Endometrial microvascular endothelial cells (primary cell): ENCODE data around the gene CORO2B. TPM values are rescaled to one million over a fixed set of nuclear protein-coding genes. Genes with fewer than 3 reads are reported as not detected.

Experiments
- in situ Hi-C: cut with HindIII; loops from 2 replicates; pipeline ENCODE4 v1.10.0; 2017; ENCODE audit warnings: low sequenced_read_pairs, low pct_unique_long_range_greater_than_20kb; ENCODE audit errors: inconsistent ontology term
- total RNA-seq: library from RNA; depleted of rRNA; stranded (reverse); fragments of >200 nt; gene quantifications from one replicate; pipeline ENCODE4 v1.2.3, GENCODE V29; 2015; ENCODE audit errors: inconsistent ontology term

CORO2B gene
- total RNA-seq, 1 donor from 2014 or later = 4.0 TPM

DNA sequence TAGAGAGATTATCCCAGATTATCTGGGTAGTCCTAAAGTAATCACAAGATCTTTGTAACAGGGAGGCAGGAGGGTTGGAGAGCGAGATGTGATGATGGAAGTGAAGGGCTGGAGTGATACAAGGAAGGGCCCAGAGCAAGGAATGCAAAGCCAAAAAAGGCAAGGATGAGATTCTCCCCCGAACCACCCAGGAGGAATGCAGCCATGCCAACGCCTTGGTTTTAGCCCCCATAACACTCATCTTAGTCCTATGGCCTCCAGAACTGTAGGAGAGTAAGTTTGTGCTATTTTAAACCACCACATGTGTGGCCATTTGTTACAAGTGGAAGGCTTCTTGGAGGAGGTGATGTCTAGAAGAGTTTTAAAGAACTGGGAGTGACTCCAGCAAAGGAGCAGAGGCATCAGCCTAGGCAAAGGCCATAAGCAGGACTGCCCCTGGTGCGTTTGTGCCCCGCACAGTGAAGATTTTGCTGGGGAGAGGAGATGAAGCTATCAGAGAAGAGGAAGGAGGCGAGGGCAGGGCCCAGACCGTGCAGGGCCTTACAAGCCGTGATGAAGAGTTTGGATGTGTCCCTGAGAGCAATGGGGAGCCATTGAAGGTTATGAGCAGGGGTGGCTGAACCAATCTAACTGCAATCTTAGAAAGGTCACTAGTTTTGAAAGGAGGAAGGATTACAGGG, 25.3 kb upstream of the CORO2B start:
- in situ Hi-C loops = no loop called here

DNA sequence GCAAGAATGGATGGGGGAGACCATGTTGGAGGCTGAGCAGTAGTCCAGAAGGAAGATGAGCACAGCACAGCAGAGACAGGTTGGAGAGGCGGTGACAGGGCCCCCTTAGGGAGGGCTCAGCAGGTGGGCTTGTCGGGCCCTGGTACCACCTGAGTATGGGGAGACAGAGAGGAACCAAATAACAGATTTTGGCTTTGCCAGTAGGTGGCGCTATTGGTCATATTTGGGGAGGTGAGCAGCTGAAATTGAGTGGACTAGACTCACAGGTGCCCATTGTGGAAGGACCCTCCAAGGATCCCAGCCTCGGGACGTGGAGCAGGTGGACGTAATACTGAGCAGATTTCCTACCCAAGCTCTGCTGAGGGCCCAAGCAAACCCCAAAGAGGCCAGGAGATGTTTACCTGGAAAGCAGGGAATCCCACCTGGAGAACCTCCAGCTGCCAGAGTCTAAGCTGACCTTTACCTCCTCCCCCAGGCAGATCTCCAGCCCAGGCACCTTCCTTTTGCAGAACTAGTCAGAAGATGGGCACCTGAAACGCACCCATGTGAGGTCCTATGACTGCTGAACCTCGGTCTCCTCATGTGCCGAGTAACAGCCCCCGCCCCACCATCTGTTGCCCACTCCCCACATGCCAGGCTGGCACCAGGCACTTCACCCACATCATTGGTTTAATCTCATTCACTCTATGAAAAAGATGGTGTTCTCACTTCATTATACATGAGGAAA, 24.6 kb upstream of the CORO2B start:
- in situ Hi-C loops = no loop called here

DNA sequence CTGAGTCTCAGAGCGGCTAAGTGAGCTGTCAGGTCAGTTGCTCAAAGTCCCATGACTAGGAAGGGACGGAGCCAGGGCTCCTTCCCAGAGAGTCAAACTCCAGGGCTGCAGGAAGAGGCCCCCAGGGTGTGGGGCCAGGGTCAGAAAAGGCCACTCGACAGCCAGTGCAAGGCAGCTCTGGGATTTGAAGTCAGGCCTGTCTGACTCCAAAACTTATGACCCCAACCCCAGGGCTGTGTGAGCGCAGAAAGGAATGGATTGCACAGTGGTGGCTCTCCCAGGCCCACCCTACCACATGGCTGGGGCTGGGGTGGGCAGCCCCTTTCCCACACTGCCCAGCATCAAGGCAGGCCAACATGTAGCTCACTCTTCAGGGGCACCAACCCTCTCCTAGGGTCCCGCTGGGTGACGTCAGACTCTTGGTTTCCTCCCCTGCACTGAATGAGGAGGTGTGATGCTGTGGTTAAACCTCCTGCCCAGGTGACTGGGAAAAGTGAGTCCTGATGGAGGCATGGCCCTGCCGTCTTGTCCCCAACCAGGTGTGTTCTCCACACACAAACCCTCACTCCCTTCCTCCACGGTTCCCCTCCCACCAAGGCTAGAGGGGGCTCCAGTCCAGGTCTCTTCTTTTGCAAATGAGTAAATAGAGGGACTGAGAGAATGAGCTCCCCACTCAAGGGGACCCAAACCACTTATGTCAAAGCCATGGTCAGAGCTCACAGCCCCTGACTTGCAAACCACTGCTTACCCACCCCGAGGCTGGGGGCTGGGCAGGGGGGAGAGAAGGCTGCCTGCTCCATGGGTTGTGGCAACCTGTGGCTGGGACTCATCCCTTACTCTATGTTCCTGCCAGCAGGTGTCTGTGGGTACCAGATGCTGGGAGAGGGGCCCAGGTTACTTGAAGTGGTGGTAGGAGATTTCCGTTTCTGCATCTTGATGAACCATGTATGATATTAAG, 23.8 kb upstream of the CORO2B start:
- in situ Hi-C loops = no loop called here

DNA sequence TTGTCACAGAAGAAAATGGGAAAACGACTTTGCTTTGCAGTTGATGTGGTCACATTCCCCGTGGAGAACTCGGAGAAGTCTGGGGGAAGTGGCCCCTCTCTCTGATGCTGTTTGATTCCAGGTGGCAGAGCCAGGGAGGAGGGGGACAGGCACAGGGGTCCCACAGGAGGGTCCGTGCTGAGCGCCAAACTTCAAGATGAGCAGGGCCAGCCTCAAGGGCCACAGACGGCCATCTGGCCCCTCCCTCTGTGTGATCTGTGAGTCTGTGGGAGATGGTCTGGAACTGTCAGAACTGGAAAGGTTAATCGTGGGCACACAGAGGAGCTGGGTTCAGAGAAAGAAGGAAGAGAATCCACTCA, 23.1 kb upstream of the CORO2B start:
- in situ Hi-C loops = no loop called here

DNA sequence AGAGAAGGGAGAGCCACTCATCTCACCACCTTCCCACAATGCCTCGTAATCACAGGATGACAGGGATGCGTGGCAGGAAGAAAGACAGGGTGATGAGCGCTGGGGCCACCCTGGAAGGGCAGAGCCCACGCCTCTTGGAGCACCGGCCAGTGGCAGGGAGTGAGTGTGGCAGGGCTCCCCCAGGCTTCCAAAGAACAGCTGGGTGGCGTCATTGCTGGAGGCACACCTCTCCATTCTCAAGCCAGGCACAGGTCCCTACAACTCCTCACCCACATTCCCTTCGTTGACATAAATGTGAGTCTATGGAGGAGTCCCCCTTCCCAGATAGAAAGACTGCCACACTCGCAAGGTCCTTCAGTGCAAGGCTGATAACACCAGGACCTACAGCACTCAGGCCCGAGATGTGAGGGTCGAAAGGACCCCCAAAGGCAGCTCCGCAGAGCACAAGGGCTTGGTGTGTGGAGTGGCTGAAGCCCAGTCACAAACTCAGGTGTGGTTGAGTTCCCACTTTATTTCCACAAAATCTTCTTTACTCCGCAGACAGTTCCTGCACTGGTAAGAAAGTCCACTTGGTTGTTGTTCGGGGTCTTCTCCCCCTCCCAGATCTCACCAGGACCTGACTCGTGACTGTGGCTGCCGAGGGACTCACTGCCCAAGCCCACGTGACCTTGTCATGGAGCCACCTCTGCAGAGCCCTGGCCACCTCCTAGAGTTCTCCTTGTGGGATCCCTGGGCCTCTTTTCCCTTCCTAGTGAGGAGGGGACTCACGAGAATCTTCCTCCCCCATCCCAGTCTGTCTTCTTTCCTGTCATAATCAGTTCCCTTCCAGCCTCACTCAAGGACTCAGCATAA, 22.4 kb upstream of the CORO2B start:
- in situ Hi-C loops = no loop called here

DNA sequence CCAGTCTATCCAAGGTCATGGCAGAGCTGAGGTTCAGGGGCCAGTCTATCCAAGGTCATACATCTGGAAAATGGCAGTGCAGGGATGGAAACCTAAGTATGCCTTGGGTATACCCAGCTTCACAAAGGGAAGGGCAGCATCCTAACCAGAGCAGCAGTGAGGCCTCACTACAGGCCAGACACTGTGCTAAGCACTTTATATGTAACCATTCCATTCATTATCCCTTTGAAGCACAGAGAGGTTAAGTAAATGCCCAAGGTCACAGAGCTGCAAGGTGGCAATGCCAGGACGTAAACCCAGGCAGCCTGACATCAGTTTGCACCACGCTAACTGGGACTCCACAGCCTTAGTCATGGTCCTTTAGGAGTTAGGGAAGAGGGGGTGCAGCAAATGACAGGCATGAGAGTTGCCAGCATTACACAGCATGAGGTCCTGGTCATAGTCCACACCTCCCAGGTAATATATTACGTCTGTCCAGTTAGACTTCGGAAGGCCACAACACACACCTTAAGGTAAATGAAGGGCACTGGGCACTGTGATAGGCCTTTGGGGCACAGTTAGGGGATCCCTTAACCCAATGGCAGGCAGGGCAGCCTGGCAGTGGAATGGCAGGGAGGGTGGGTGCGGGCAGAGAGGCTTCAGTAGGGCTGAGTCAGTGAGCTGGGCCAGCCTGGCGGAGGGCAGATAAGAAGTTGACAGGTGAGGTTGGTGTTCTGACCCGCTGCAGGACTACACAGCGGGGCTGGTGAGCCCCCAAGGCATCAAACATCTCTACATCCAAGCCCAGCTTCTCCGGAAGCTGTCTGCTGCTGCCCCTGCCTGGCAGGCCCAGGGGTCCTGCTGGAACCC, 21.1 kb upstream of the CORO2B start:
- in situ Hi-C loops = no loop called here

DNA sequence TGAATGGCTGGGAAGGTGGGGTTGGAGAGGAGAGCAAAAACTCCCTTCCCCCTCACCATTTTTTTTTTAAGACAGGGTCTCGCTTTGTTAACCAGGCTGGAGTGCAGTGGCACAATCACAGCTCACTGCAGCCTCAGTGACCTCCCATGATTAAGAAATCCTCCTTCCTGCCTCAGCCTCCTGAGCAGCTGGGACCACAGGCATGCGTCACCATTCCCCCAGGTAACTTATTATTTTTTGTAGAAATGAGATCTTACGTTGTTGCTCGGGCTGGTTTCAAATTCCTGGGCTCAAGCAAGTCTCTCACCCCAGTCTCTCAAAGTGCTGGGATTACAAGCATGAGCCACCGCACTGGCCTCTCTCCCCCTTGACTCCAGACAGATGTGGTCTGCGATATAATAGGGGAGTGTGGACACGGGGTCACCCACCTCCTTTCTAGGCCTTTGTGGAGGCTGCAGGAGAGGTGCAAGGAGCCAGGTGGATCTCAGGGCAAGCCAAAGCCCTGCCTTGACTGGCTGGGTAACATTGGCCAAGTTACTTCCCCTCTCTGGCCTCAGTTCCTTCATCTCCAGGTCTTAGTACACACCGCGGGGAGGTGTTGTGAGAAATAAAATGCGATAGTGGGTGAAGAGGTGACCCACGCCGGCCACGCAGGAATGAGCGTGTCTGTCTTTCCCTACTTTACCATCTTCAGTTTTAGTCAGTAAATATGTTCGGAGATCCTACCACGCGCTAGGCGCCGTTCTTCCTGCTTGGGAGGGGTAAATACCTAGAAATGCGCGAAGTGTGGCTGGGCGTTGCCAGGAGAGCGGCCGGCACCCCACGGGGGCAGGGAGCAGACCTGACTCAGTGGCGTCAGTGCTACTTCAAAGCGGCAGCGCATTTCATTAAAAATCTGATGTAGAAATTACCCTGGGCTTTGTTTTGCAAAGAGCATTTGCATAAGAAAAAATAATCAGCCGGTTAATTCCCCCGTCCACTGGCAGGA, 20.2 kb upstream of the CORO2B start:
- in situ Hi-C loops = no loop called here

DNA sequence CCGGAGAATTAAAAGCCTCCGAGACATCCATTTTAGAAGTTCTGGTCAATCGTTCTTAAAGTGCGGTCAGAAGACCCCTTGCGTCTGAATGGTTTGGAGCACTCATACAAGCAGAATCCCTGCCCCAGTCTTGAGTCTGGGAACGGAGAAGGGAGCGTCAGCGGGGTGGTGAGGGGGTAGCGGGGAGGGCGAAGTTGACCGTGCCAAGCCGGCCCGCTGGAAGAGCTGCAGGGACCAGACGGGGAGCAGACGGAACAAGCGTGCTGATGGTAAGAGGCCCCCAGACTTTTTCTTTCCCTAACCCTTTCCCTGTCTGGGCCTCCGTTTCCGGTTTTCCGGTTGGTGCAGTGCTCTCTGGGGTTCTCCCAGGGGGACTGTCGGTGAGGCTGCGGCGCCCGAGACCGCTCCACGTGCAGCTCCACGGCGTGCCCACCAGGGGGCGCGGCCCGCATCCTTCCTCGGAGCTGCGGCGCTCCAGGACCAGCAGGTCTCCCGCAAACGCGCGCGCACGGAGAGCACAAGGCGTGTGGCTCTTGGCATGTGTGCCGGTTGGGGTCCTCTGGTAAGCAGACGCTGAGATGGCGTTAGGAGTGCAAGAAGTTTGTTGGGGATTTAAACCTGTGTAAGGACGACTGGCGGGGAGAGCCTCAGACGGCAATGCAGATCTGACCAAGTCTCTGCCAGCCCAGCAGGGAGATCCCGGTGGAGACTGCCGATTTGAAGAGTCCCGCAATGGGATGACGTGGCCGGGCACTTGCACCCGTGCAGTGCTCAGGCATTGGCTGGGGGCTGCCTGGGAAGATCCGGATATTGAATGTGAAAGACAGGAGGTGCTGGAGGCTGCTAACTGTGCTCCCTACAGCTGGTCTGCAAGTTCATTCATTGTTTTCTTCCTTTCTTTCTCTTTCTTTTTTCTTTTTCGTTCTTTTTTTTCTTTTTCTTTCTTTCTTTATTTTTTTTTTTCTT, 19.2 kb upstream of the CORO2B start:
- in situ Hi-C loops = no loop called here

DNA sequence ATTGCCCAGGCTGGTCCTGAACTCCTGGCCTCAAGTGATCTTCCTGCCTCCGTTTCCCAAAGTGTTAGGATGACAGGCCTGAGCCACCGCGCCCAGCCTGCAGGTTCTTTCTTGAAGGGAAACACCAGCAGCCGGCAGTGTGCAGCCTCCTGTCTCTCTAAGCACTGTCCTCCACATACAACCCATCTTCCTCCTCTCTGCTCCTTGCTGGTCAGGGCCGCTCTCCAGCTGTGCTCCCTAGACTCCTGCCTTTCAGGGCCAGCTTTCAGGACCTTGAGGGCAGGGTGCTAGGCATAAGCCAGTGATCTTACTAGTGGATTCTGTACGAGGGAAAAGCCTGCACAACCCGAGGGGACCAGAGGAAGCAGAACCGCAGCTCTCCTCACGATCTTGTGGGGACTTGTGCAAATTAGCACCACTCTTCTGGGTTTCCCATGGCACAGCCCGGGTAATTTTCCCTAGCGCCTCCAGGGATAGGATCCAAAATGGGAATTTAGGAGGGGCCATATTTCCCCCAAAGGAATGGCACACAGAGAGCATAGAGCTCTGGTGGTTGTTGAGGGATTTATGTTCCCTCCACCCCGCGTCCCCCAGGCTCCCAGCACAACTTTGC, 18.2 kb upstream of the CORO2B start:
- in situ Hi-C loops = no loop called here

DNA sequence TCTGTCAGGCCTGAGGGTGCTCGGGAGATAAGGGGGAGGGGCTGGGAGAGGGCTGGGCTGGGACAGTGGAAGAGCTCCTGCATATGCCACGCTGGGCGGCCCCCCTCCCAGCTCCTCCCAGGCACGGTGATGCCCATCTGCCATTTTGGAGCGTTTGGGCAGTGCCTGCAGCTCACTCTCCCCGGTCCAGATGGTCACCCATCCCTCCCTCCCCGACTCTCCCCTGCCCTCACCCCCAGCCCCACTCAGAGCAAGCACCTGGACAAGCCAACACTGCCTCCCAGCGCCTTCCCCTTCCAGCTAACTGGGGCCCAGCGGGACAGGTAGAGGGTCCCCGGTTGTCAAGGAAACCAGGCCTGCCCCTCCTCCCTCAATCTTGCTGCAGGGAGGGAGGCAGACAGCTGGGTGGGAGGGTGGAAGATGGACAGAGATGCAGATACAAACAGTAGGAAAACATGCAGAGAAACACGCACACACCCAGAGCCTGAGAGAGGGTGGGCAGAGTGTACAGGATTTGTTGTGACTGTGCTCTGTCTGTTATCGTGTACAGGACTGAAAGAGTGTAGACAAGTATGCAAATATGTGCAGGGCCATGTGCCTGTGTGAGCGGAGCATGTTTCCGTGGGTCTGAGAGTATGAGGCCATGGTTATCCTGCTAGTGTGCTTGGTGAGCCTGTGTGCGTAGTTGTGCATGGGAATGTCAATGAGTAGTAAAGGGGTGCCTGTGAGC, 17.5 kb upstream of the CORO2B start:
- in situ Hi-C loops = no loop called here

DNA sequence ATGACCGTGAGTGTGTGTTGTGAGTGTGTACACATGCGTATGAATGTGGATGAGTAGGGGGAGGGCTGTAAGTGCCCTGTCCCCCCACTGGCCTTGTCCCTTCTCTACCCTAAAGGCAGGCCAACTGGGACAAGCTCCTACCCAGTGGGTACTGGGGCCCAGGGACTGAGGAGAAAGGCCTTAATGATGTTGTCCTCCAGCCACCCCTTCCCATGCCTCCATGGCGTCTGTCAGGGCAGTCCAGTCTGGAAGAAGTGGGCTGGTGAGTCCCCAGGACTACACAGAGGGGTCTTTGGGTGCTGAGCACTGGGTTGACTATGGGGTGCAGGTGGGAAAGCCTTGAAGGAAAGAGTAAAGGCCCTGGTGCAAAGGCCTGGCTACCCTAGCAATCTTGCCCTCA, 16.9 kb upstream of the CORO2B start:
- in situ Hi-C loops = no loop called here

DNA sequence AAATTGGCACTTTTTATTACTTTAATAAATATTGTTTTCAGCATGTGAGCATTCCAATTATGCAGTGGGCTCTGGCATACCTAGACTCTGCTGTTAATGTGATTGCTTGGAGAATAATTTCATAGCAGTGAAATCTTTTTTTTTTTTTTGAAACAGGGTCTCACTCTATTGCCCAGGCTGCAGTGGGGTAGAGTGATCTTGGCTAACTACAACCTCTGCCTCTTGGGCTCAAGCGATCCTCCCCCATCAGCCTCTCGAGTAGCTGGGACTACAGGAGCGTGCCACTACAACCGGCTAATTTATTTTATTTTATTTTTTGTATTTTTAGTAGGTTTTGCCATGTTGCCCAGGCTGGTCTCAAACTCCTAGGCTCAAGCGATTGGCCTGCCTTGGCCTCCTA, 14.6 kb upstream of the CORO2B start:
- in situ Hi-C loops = no loop called here

DNA sequence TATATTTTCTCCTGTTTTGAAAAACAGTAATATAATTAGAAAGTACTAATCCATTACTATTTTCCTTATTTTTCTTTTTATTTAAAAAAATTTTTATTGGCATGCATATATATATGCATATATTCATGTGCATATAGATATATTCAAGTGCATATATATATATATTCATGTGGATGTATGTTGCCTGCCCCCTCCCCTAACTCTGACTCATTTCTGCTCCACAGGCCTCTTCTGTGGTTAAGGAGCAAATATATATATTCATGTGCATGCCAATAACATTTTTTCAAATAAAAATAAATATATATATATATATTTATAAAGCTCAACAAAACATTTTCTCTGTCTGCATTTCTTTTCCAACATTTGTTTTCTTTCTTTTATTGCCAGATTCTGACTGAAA, 13.6 kb upstream of the CORO2B start:
- in situ Hi-C loops = no loop called here

DNA sequence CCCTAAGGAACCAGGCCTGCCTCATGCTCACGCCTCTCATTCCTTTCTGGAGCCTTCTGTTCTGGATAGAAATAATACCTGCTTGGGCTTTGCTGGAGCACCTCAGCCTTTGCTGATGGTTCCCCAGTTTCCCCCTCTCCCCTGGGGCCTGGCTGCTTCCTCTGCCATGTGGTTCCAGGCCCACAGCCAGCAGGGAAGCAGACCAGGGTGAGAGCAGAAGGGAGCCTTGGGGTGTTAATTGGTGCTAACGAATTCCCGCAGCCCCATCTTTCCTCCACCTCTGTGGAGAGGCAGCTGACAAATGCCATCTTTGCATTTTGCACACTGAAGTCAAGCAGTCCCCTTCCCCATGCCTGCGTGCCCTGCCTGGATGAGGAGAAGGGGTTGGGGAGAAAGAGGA, 13.1 kb upstream of the CORO2B start:
- in situ Hi-C loops = no loop called here

DNA sequence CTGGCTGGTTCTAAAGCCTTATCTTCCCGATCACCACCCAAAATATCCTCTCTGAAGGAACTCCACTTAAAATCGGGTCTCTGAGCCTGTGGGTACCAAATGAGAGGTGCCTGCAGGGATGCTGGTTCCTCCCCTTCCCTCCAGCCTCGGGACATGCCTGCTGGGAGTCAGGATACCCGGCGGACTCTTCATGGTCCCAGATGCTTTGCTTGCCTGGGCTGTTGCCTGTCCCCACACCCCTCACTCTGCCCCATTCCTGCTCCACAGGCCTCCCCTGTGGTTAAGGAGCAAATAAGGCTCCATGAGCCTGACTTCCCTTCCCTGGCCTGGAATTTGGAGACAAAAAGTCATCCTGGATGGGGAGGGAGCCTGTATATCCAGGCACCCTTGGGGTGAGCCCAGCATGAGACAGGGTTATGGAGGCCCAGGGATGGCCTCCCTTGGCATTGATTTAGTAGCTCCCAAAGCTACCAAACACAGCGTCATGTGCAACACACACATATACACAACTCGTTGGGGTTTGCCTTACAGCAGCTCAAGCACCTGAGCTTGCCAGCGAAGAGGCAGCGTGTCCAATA, 12.3 kb upstream of the CORO2B start:
- in situ Hi-C loops = no loop called here
